Common myeloid progenitor, CD34-positive (primary cell): ENCODE results near the gene MSH3.
"Not testable (repeated sequence)": the region's sequence is repeated elsewhere in the genome, so short reads cannot be mapped to it uniquely, and the experiment has no call there.

Source experiments
- CTCF ChIA-PET: fragments of 350-600 bp; sonication (Branson Sonifier 250); formaldehyde crosslinking; loops from one replicate; lab custom pipeline; 2021; ENCODE audit warnings: antibody characterized with exemption; lab: Charles Lee
- POLR2A ChIA-PET: fragments of 350-600 bp; sonication (Branson Sonifier 250); formaldehyde crosslinking; loops from one replicate; lab custom pipeline; 2021; ENCODE audit warnings: antibody characterized with exemption; lab: Charles Lee
- DNase-seq, 3 donors: peaks; one replicate each; pipeline versions ENCODE4 v3.0.0 to v3.0.0-alpha.2; 2013
- H3K27ac ChIP-seq, 2 experiments: 1 replicate in 1 of 2; 2 replicates in 1 of 2; pipeline ENCODE4 v1.7.0; 2013; ENCODE audit warnings: inconsistent platforms in 2 of 2, low read length in 2 of 2, mild to moderate bottlenecking in 2 of 2, low read depth in 1 of 2, moderate library complexity in 1 of 2; ENCODE audit not compliant: severe bottlenecking in 2 of 2, insufficient read depth in 1 of 2, poor library complexity in 1 of 2
- H3K27me3 ChIP-seq, 5 experiments: replicated peaks in 2 of 5; 1 replicate in 3 of 5; 2 replicates in 2 of 5; pipeline versions ENCODE4 v1.6.1 to v1.7.0; 2013; ENCODE audit warnings: low read length in 4 of 5, mild to moderate bottlenecking in 2 of 5, moderate library complexity in 2 of 5, inconsistent platforms in 1 of 5; ENCODE audit not compliant: insufficient read depth in 5 of 5, control insufficient read depth in 4 of 5
- H3K36me3 ChIP-seq, 4 experiments: 1 replicate in 2 of 4; 2 replicates in 2 of 4; pipeline versions ENCODE4 v1.6.1 to v1.7.0; 2013; ENCODE audit warnings: low read length in 3 of 4, control low read depth in 1 of 4, mild to moderate bottlenecking in 1 of 4; ENCODE audit not compliant: control insufficient read depth in 4 of 4, insufficient read depth in 4 of 4
- H3K4me1 ChIP-seq, 4 experiments: 1 replicate in 3 of 4; 2 replicates in 1 of 4; pipeline versions ENCODE4 v1.6.1 to v1.7.1; 2013; ENCODE audit warnings: low read length in 3 of 4, mild to moderate bottlenecking in 3 of 4, control low read depth in 1 of 4, inconsistent platforms in 1 of 4, moderate library complexity in 1 of 4; ENCODE audit not compliant: control insufficient read depth in 4 of 4, insufficient read depth in 4 of 4; ENCODE audit errors: control extremely low read depth in 1 of 4
- H3K4me3 ChIP-seq, 7 experiments: 1 replicate in 4 of 7; 2 replicates in 3 of 7; pipeline versions ENCODE4 v1.5.1 to v1.7.0; 2013; ENCODE audit warnings: mild to moderate bottlenecking in 7 of 7, low read length in 6 of 7, moderate library complexity in 6 of 7, inconsistent platforms in 2 of 7, low read depth in 2 of 7, control low read depth in 1 of 7; ENCODE audit not compliant: insufficient read depth in 4 of 7, control insufficient read depth in 1 of 7; ENCODE audit errors: extremely low read depth in 1 of 7
- H3K9me3 ChIP-seq, 5 experiments: 1 replicate in 4 of 5; 2 replicates in 1 of 5; pipeline versions ENCODE4 v1.6.1 to v1.7.1; 2013; ENCODE audit warnings: low read length in 4 of 5, mild to moderate bottlenecking in 2 of 5, inconsistent platforms in 1 of 5, low read depth in 1 of 5, moderate library complexity in 1 of 5; ENCODE audit not compliant: control insufficient read depth in 4 of 5, insufficient read depth in 2 of 5; ENCODE audit errors: control extremely low read depth in 1 of 5
- WGBS: methylation state at CpG from one replicate; pipeline ENCODE4 v1.1.5; 2013; ENCODE audit not compliant: insufficient coverage; 5-methylcytosine and 5-hydroxymethylcytosine counted together

MSH3 gene

GRCh38 chr5:80894083-80894482 is 239.6 kb downstream of the MSH3 start:
- ChIA-PET CTCF (no interaction called here), POLR2A (no interaction called here)
- Histone ChIP-seq H3K36me3 (peaks cover 0 to 9% (median 2%) of the 10 kb centered on the region in 4 experiments), H3K9me3 (peaks cover 0 to 5% (median 0%) of the 10 kb centered on the region in 5 experiments), H3K4me3 (no peak overlapping the region), H3K27ac (no peak overlapping the region), H3K4me1 (no peaks in the 10 kb centered on the region), H3K27me3 (no peaks in the 10 kb centered on the region)
- no peak for DNase-seq
- 100% methylated on average over 3 of the region's 3 CpGs for WGBS

GRCh38 chr5:80895523-80895922 is 241.1 kb downstream of the MSH3 start:
- Histone ChIP-seq H3K27ac (no peak overlapping the region), H3K4me1 (no peaks in the 10 kb centered on the region), H3K9me3 (peaks cover 0 to 5% (median 0%) of the 10 kb centered on the region in 5 experiments), H3K36me3 (peaks cover 0 to 8% (median 2%) of the 10 kb centered on the region in 4 experiments), H3K27me3 (no peaks in the 10 kb centered on the region), H3K4me3 (no peak overlapping the region)
- no peak for DNase-seq
- WGBS = no CpG with 5 or more reads among the region's 2 CpGs
- ChIA-PET POLR2A (no interaction called here), CTCF (no interaction called here)

- H3K4me3 ChIP-seq, CTCF ChIA-PET, DNase-seq, POLR2A ChIA-PET, H3K27ac ChIP-seq, H3K36me3 ChIP-seq, H3K27me3 ChIP-seq: not testable (repeated sequence)
- Histone ChIP-seq H3K9me3 (peaks cover 0 to 14% (median 2%) of the 10 kb centered on the region in 5 experiments), H3K4me1 (peaks cover 0 to 14% (median 2%) of the 10 kb centered on the region in 4 experiments)
- WGBS = 100% methylated on average over 3 of the region's 3 CpGs
Measured at GRCh38 chr5:80902624-80903023, 248.2 kb downstream of the MSH3 start.

- Histone ChIP-seq H3K9me3 (peaks cover 0 to 14% (median 2%) of the 10 kb centered on the region in 5 experiments), H3K27me3 (no peaks in the 10 kb centered on the region), H3K27ac (no peak overlapping the region), H3K36me3 (no peaks in the 10 kb centered on the region), H3K4me1 (peaks cover 0 to 14% (median 2%) of the 10 kb centered on the region in 4 experiments), H3K4me3 (no peak overlapping the region)
- POLR2A ChIA-PET = no interaction called here
- WGBS = 20% methylated on average over 1 of the region's 1 CpG
- peak in 2 of 3 donors; percentile 36 to 47 for DNase-seq
- CTCF ChIA-PET = interaction anchor here (1.5 kb wide), 1 partner anchor 15 kb away, joined by 3 read pairs; no protein-coding TSS in a partner anchor
Measured at GRCh38 chr5:80904533-80905187, 250.2 kb downstream of the MSH3 start.

GRCh38 chr5:80905405-80905804 is 251.0 kb downstream of the MSH3 start:
- H3K36me3 ChIP-seq = no peaks in the 10 kb centered on the region
- H3K4me1 ChIP-seq = peaks cover 0 to 14% (median 2%) of the 10 kb centered on the region in 4 experiments
- DNase-seq = no peak
- CTCF ChIA-PET = no interaction called here
- H3K4me3 ChIP-seq = no peak overlapping the region
- no peak overlapping the region for H3K27ac ChIP-seq
- POLR2A ChIA-PET = no interaction called here
- H3K9me3 ChIP-seq = peaks cover 0 to 14% (median 2%) of the 10 kb centered on the region in 5 experiments
- WGBS = no CpG with 5 or more reads among the region's 1 CpG
- no peaks in the 10 kb centered on the region for H3K27me3 ChIP-seq

GRCh38 chr5:80912479-80912878 is 258.0 kb downstream of the MSH3 start:
- CTCF ChIA-PET = no interaction called here

GRCh38 chr5:80915716-80916115 is 261.3 kb downstream of the MSH3 start:
- ChIA-PET CTCF (no interaction called here), POLR2A (no interaction called here)
- Histone ChIP-seq H3K4me1 (no peaks in the 10 kb centered on the region), H3K36me3 (no peaks in the 10 kb centered on the region), H3K27ac (no peak overlapping the region), H3K4me3 (no peak overlapping the region), H3K27me3 (no peaks in the 10 kb centered on the region), H3K9me3 (peaks cover 0 to 4% (median 0%) of the 10 kb centered on the region in 5 experiments)
- WGBS = 100% methylated on average over 1 of the region's 1 CpG
- DNase-seq = no peak

More at GRCh38 chr5:80912479-80912878, 258.0 kb downstream of the MSH3 start:
- POLR2A ChIA-PET = no interaction called here
- peaks cover 0 to 4% (median 0%) of the 10 kb centered on the region in 5 experiments for H3K9me3 ChIP-seq
- no peak overlapping the region for H3K4me3 ChIP-seq
- no peaks in the 10 kb centered on the region for H3K4me1 ChIP-seq
- WGBS = 100% methylated on average over 3 of the region's 3 CpGs
- H3K27ac ChIP-seq = no peak overlapping the region
- H3K36me3 ChIP-seq = no peaks in the 10 kb centered on the region
- H3K27me3 ChIP-seq = no peaks in the 10 kb centered on the region
- no peak for DNase-seq
